ENCODE results near the gene ATE1. TPM values are rescaled to one million over a fixed set of nuclear protein-coding genes. Genes with fewer than 3 reads are reported as not detected.

Gene ATE1
- total and polyA plus RNA-seq, 10 of the 15 experiments (the other 5 are each of a cell fraction or from before 2014, with no cell fraction given), result 4.3 to 22.7 (median 15.9) TPM

DNA sequence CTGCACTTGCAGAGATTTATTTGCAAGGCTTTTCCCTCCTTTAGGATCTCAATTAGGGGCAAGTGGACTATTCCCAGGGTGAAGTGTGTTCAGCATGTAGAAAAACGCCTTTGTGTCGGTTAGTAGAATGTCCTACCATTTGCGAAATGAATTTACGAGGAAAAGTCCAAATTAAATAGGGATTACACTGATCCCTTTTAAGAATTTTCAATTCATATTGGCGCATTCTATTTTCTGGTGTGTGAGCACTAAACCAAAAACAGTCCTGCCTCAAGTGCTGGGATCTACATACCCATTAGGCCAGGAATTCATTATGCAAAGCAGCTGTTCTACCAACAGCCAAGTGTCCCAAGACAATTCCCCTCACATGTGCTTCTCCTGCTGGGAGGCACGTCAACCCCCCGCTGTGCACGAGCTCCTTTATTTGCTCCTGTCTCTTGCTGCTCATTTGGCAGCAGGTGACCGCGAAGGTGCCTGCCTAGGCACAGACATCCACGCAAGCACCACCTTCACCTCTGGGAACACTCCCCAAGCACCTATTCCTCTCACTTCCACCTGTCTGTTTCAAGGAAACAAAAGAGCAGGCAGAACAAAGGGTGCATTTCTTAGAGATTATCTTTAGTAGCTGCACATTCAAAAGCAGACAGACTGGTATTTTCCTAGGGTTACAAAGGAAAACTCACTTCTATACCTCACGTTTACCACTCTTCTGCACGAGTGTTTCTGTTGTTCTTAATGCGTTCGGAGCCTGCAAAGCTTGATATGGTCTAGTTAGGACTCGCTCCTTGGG lies 195.0 kb downstream of the ATE1 start:
- H3K27ac ChIP-seq (ENCODE audit: control insufficient read depth, insufficient read depth), result no peak overlapping the region
- ChIA-PET RAD21 (ENCODE audit: unreplicated experiment) (no interaction called here), SMC1A (ENCODE audit: uncharacterized antibody, unreplicated experiment) (interaction anchor here (1.3 kb wide), 1 partner anchor 168 kb away, joined by 3 read pairs; no protein-coding TSS in a partner anchor), POLR2A (no interaction called here), CTCF (interaction anchor here (1.1 to 1.8 kb wide), 3 partner anchors 36 to 790 kb away, joined by 4 to 7 read pairs (median 4); no protein-coding TSS in a partner anchor)
- WGBS (ENCODE audit: insufficient coverage, insufficient replicate concordance, low lambda C conversion rate, missing lambda C conversion rate), result 64% methylated on average over 16 of the region's 16 CpGs
- TF ChIP-seq EZH2 (IDR thresholded peaks at IDR 0.05; ENCODE audit: borderline replicate concordance, control insufficient read depth, low read depth, low read length), result no peak
- H4K20me1 ChIP-seq (ENCODE audit: control insufficient read depth, insufficient read depth), result no peaks in the 10 kb centered on the region
- intact Hi-C loops (cut with micrococcal nuclease; ENCODE audit: unreplicated experiment) (loop anchor here (5.0 kb wide), 1 partner anchor 169 kb away; no protein-coding TSS in a partner anchor), in situ Hi-C loops (cut with MboI) (loop anchor here (5.0 kb wide), 1 partner anchor 786 kb away; no protein-coding TSS in a partner anchor)
- no peaks in the 10 kb centered on the region for H3K36me3 ChIP-seq (ENCODE audit: control insufficient read depth in 2 of 2, insufficient read depth in 2 of 2, low read length in 1 of 2)
- H3K4me3 ChIP-seq, result no peak overlapping the region
- H2AFZ ChIP-seq (ENCODE audit: control insufficient read depth, low read depth, low read length), result no peak overlapping the region
- no peak overlapping the region for H3K4me2 ChIP-seq (ENCODE audit: control insufficient read depth, insufficient read depth)
- no TSS peak for BruUV-seq (replicated peaks)
- no peak overlapping the region for H3K9ac ChIP-seq (ENCODE audit: control insufficient read depth, insufficient read depth, low read length)
- no peaks in the 10 kb centered on the region for H3K4me1 ChIP-seq (ENCODE audit: control insufficient read depth, insufficient read depth, low read length)
- H3K9me3 ChIP-seq (replicated peaks; ENCODE audit: control insufficient read depth, insufficient read depth, low read length), result no peaks in the 10 kb centered on the region
- DNase-seq (ENCODE audit: low read depth, low spot score), result no peak
- ATAC-seq, result no peak
- H3K79me2 ChIP-seq (ENCODE audit: control insufficient read depth, insufficient read depth, low read length), result no peaks in the 10 kb centered on the region
- no peak for FAIRE-seq
- H3K27me3 ChIP-seq (replicated peaks in 1 of 2; ENCODE audit: control insufficient read depth in 2 of 2, insufficient read depth in 2 of 2, low read length in 1 of 2), result peaks cover 0 to 4% of the 10 kb centered on the region in 2 experiments; a peak in 1 of 4 replicates

DNA sequence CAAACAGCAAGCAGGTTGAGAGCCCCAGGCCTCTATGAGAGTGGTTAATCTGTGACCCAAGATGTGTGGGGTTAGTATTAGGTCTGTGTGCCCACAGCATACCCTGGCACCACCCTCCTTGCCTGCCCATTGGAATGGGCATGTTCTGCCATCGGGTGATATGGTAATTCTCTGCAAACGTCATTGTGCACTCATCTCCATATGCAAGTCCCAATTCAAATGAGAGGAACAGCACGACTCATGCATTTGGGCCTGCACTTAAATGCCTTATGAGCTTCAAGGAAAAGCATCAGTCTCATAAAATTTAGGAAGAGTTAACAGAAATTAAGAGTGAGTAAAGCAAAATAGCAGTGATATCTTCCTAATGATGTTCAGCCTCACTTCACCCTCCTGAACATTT lies 195.7 kb downstream of the ATE1 start:
- CTCF ChIA-PET, result interaction anchor here (1.4 kb wide), 1 partner anchor 168 kb away, joined by 4 read pairs; no protein-coding TSS in a partner anchor
- no peak for DNase-seq (ENCODE audit: low read depth, low spot score)
- H3K4me1 ChIP-seq (ENCODE audit: control insufficient read depth, insufficient read depth, low read length), result no peaks in the 10 kb centered on the region
- POLR2A ChIA-PET, result no interaction called here
- H4K20me1 ChIP-seq (ENCODE audit: control insufficient read depth, insufficient read depth), result no peaks in the 10 kb centered on the region
- RAD21 ChIA-PET (ENCODE audit: unreplicated experiment), result no interaction called here
- no peak overlapping the region for H3K4me2 ChIP-seq (ENCODE audit: control insufficient read depth, insufficient read depth)
- no peak overlapping the region for H3K27ac ChIP-seq (ENCODE audit: control insufficient read depth, insufficient read depth)
- H3K4me3 ChIP-seq, result no peak overlapping the region
- in situ Hi-C loops (cut with MboI), result loop anchor here (5.0 kb wide), 1 partner anchor 785 kb away; no protein-coding TSS in a partner anchor
- H3K79me2 ChIP-seq (ENCODE audit: control insufficient read depth, insufficient read depth, low read length), result no peaks in the 10 kb centered on the region
- H3K27me3 ChIP-seq (replicated peaks in 1 of 2; ENCODE audit: control insufficient read depth in 2 of 2, insufficient read depth in 2 of 2, low read length in 1 of 2), result peaks cover 0 to 4% of the 10 kb centered on the region in 2 experiments; a peak in 1 of 4 replicates
- WGBS (ENCODE audit: insufficient coverage, insufficient replicate concordance, low lambda C conversion rate, missing lambda C conversion rate), result 2% methylated on average over 3 of the region's 3 CpGs
- intact Hi-C loops (cut with micrococcal nuclease; ENCODE audit: unreplicated experiment), result loop anchor here (5.0 kb wide), 1 partner anchor 170 kb away; no protein-coding TSS in a partner anchor
- H3K9me3 ChIP-seq (replicated peaks; ENCODE audit: control insufficient read depth, insufficient read depth, low read length), result no peaks in the 10 kb centered on the region
- ATAC-seq, result no peak
- BruUV-seq (replicated peaks), result no TSS peak
- no peak for FAIRE-seq
- SMC1A ChIA-PET (ENCODE audit: uncharacterized antibody, unreplicated experiment), result no interaction called here
- no peaks in the 10 kb centered on the region for H3K36me3 ChIP-seq (ENCODE audit: control insufficient read depth in 2 of 2, insufficient read depth in 2 of 2, low read length in 1 of 2)
- no peak overlapping the region for H3K9ac ChIP-seq (ENCODE audit: control insufficient read depth, insufficient read depth, low read length)
- H2AFZ ChIP-seq (ENCODE audit: control insufficient read depth, low read depth, low read length), result no peak overlapping the region
- no peak for TF ChIP-seq MYB (IDR thresholded peaks at IDR 0.05; ENCODE audit: borderline replicate concordance, low read depth, low read length)
- TF ChIP-seq RAD21 (IDR thresholded peaks at IDR 0.05; ENCODE audit: insufficient read depth, low read depth, low read length), result no peak
- TF ChIP-seq, protein P1, sequence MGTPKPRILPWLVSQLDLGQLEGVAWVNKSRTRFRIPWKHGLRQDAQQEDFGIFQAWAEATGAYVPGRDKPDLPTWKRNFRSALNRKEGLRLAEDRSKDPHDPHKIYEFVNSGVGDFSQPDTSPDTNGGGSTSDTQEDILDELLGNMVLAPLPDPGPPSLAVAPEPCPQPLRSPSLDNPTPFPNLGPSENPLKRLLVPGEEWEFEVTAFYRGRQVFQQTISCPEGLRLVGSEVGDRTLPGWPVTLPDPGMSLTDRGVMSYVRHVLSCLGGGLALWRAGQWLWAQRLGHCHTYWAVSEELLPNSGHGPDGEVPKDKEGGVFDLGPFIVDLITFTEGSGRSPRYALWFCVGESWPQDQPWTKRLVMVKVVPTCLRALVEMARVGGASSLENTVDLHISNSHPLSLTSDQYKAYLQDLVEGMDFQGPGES (IDR thresholded peaks at IDR 0.05), result no peak
- TF ChIP-seq FOS (IDR thresholded peaks at IDR 0.05; ENCODE audit: borderline replicate concordance, extremely low read depth, insufficient read length), result no peak
- TF ChIP-seq, protein P2, sequence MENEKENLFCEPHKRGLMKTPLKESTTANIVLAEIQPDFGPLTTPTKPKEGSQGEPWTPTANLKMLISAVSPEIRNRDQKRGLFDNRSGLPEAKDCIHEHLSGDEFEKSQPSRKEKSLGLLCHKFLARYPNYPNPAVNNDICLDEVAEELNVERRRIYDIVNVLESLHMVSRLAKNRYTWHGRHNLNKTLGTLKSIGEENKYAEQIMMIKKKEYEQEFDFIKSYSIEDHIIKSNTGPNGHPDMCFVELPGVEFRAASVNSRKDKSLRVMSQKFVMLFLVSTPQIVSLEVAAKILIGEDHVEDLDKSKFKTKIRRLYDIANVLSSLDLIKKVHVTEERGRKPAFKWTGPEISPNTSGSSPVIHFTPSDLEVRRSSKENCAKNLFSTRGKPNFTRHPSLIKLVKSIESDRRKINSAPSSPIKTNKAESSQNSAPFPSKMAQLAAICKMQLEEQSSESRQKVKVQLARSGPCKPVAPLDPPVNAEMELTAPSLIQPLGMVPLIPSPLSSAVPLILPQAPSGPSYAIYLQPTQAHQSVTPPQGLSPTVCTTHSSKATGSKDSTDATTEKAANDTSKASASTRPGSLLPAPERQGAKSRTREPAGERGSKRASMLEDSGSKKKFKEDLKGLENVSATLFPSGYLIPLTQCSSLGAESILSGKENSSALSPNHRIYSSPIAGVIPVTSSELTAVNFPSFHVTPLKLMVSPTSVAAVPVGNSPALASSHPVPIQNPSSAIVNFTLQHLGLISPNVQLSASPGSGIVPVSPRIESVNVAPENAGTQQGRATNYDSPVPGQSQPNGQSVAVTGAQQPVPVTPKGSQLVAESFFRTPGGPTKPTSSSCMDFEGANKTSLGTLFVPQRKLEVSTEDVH (IDR thresholded peaks at IDR 0.05; ENCODE audit: low read depth, partially characterized antibody), result no peak
- TF ChIP-seq ESRRA (IDR thresholded peaks at IDR 0.05; ENCODE audit: low read length), result no peak
- TF ChIP-seq IKZF1 (conservative IDR thresholded peaks at IDR 0.05), result no peak

Measured in GM12878 (cell line).